Colonic mucosa (tissue), 4 donors: ENCODE data around the gene NKAIN2. TPM values are rescaled to one million over a fixed set of nuclear protein-coding genes. Genes with fewer than 3 reads are reported as not detected.

ENCODE experiments used
- DNase-seq: peaks from one replicate; pipeline ENCODE4 v3.0.0-alpha.2; 2020
- H3K27ac ChIP-seq: fragments of 200-600 bp; one replicate; pipeline ENCODE4 v1.8.0; 2021
- H3K27me3 ChIP-seq: fragments of 200-600 bp; one replicate; pipeline ENCODE4 v1.8.0; 2021
- H3K36me3 ChIP-seq: fragments of 200-600 bp; one replicate; pipeline ENCODE4 v1.8.0; 2021
- H3K4me1 ChIP-seq: fragments of 200-600 bp; one replicate; pipeline ENCODE4 v1.8.0; 2021; ENCODE audit warnings: mild to moderate bottlenecking
- H3K4me3 ChIP-seq: fragments of 200-600 bp; one replicate; pipeline ENCODE4 v1.8.0; 2021
- H3K9ac ChIP-seq, 2 donors: one replicate each; pipeline ENCODE4 v1.7.0; 2013; ENCODE audit warnings: control low read depth in 2 of 2, low read depth in 2 of 2, low read length in 2 of 2
- H3K9me3 ChIP-seq: fragments of 200-600 bp; one replicate; pipeline ENCODE4 v1.8.0; 2021
- intact Hi-C: fragments of 100-400 bp; cut with DNase I; formaldehyde crosslinking; loops from one replicate; pipeline ENCODE4 v1.14.1; 2022
- total RNA-seq, 2 donors: library from RNA; stranded (reverse); fragmentation: NEBNext Ultra II Directional in 1 of 2; extraction: Animal tissue kit (Norgen Biotek cat#: 25700) in 1 of 2; gene quantifications; one replicate each; pipeline ENCODE4 v1.2.1, GENCODE V29; 2021
- TF ChIP-seq, protein P1 (sequence below): fragments of 200-600 bp; IDR thresholded peaks from one replicate; pipeline ENCODE4 v1.8.0; 2022; ENCODE audit warnings: antibody characterized with exemption, mild to moderate bottlenecking
- donor health status: healthy.
- donor health status: DM: no; HTN: no; CAD: no.
- donor health status: DM: no; HTN: no; CAD: no.

The NKAIN2 gene
- total RNA-seq, 2 donors from 2014 or later = 0.21 TPM; not detected in 1

DNA sequence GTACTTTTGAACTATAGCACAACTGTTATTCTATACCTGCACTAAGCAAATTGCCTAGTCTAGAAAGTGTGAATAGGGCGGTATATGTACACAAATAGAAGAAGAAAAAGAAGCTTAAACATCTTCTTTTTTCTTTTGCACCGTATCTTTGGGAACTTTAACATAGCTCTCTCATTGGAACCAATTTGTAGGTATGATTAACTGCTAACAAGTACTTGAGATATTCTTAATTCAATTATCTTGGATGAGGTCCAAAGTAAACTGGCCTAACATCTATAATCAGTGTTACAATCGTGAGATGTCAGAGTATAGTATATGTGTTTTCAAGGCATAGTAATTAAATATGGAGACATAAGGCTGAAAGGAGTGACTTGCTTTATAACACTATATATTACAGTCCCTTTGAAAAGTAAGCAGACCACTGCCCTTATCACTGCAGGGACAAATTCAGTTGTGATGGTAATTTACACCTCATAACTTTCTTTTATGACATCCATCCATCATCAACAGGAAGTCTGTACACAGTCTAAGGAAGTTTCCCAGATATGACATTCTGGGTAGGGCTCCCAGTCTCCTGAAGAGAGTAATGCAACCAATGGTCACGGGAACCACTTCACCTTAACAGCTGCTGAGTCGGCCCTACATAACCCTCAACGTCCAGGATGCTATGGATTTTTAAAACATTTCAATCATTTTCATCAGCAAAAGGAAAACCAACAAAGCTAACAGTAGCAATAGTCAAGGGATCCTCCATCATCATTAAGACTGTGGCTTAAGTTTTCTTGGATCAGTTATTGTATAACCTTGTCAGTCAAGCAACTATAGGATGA, 37.6 kb downstream of the NKAIN2 start:
- no peaks in the 10 kb centered on the region for H3K9me3 ChIP-seq
- no peak overlapping the region for H3K4me3 ChIP-seq
- intact Hi-C loops = no loop called here
- DNase-seq = no peak
- H3K4me1 ChIP-seq = no peaks in the 10 kb centered on the region
- H3K9ac ChIP-seq = no peak overlapping the region
- H3K36me3 ChIP-seq = no peaks in the 10 kb centered on the region
- H3K27me3 ChIP-seq = no peaks in the 10 kb centered on the region
- TF ChIP-seq, protein P1, sequence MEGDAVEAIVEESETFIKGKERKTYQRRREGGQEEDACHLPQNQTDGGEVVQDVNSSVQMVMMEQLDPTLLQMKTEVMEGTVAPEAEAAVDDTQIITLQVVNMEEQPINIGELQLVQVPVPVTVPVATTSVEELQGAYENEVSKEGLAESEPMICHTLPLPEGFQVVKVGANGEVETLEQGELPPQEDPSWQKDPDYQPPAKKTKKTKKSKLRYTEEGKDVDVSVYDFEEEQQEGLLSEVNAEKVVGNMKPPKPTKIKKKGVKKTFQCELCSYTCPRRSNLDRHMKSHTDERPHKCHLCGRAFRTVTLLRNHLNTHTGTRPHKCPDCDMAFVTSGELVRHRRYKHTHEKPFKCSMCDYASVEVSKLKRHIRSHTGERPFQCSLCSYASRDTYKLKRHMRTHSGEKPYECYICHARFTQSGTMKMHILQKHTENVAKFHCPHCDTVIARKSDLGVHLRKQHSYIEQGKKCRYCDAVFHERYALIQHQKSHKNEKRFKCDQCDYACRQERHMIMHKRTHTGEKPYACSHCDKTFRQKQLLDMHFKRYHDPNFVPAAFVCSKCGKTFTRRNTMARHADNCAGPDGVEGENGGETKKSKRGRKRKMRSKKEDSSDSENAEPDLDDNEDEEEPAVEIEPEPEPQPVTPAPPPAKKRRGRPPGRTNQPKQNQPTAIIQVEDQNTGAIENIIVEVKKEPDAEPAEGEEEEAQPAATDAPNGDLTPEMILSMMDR = no peak
- H3K27ac ChIP-seq = no peak overlapping the region

DNA sequence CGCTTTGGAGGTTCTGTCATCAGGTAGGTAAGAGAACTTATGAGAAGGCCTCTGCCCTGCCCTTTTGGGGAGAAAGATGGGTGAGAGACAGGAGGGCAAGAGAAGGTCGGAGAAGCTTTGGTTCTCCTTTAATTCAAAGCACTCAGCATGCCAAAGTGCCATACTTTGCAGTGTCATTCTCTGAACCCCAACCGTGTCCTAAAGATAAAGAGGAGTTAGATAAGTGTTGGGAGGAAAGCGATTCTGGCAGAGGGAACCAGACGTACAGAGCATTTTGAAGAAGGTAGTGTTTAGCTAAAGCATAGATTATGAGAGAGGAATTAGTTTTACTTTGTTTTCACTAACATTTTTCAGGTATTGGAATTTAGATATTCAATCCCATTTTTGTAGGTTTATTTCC, 40.3 kb downstream of the NKAIN2 start:
- no peaks in the 10 kb centered on the region for H3K36me3 ChIP-seq
- intact Hi-C loops = no loop called here
- no peak overlapping the region for H3K4me3 ChIP-seq
- no peaks in the 10 kb centered on the region for H3K27me3 ChIP-seq
- TF ChIP-seq, protein P1 = no peak
- no peaks in the 10 kb centered on the region for H3K9me3 ChIP-seq
- no peak overlapping the region for H3K9ac ChIP-seq
- DNase-seq = no peak
- H3K27ac ChIP-seq = no peak overlapping the region
- H3K4me1 ChIP-seq = no peaks in the 10 kb centered on the region

DNA sequence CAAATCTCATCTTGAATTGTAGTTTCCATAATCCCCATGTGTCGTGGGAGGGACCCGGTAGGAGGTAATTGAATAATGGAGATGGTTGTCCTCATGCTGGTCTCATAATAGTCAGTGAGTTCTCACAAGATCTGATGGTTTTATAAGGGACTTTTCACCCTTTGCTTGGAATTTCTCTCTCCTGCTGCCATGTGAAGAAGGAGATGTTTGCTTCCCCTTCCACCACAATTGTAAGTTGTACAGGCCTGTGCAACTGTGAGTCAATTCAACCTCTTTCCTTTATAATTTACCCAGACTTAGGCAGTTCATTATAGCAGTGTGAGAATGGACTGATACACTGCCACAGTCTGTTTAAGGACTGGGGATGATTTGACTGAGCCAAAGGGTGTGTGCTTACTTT, 44.7 kb downstream of the NKAIN2 start:
- no peak overlapping the region for H3K27ac ChIP-seq
- H3K27me3 ChIP-seq = no peaks in the 10 kb centered on the region
- no peaks in the 10 kb centered on the region for H3K36me3 ChIP-seq
- TF ChIP-seq, protein P1 = no peak
- H3K9me3 ChIP-seq = no peaks in the 10 kb centered on the region
- no peaks in the 10 kb centered on the region for H3K4me1 ChIP-seq
- no peak overlapping the region for H3K4me3 ChIP-seq
- intact Hi-C loops = no loop called here
- no peak overlapping the region for H3K9ac ChIP-seq
- DNase-seq = no peak

DNA sequence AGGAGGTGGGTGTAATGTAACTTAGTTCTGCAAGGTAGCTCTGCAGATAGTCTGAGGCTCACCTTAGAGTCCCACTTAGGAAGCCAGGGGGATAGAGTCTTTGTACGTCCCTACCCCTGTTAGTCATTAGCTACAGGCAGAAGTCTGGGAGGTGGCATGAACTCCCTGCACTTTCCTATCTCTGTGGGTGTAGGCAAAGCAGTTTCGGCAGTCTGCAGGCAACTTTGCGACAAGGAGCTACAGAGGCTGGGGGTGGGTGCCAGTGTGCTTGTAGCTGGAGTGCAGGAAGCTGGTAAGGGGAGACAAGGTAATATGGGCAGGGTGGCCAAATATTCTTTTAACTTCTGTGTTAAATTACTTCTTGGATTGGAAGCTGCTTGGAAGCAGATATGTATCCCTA, 45.7 kb downstream of the NKAIN2 start:
- no peak for DNase-seq
- Histone ChIP-seq H3K9ac (no peak overlapping the region), H3K4me1 (no peaks in the 10 kb centered on the region), H3K27ac (no peak overlapping the region), H3K36me3 (no peaks in the 10 kb centered on the region), H3K9me3 (no peaks in the 10 kb centered on the region), H3K4me3 (no peak overlapping the region), H3K27me3 (no peaks in the 10 kb centered on the region)
- TF ChIP-seq, protein P1 = no peak
- intact Hi-C loops = no loop called here

DNA sequence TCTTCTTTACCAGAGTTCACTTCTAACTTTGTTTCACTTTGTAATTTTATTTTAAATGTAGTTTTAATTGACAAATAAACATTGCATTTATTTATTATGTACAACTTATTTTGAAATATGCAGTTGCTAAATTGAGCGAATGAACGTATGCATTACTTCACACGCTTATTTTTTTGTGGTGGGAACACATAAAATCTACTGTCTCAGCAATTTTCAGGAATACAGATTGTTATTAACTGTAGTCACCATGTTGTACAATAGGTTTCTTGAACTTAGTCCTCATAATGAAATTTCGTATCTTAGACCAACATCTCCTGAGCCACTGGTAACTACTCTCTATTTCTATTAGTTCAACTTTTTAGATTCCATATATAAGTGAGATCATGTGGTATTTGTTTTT, 46.9 kb downstream of the NKAIN2 start:
- DNase-seq = no peak
- TF ChIP-seq, protein P1 = no peak
- no peak overlapping the region for H3K9ac ChIP-seq
- no peaks in the 10 kb centered on the region for H3K4me1 ChIP-seq
- H3K36me3 ChIP-seq = no peaks in the 10 kb centered on the region
- intact Hi-C loops = no loop called here
- no peak overlapping the region for H3K27ac ChIP-seq
- no peak overlapping the region for H3K4me3 ChIP-seq
- H3K27me3 ChIP-seq = no peaks in the 10 kb centered on the region
- H3K9me3 ChIP-seq = no peaks in the 10 kb centered on the region
